Measurements from ENCODE around the gene IGF2R.

The IGF2R gene

DNA sequence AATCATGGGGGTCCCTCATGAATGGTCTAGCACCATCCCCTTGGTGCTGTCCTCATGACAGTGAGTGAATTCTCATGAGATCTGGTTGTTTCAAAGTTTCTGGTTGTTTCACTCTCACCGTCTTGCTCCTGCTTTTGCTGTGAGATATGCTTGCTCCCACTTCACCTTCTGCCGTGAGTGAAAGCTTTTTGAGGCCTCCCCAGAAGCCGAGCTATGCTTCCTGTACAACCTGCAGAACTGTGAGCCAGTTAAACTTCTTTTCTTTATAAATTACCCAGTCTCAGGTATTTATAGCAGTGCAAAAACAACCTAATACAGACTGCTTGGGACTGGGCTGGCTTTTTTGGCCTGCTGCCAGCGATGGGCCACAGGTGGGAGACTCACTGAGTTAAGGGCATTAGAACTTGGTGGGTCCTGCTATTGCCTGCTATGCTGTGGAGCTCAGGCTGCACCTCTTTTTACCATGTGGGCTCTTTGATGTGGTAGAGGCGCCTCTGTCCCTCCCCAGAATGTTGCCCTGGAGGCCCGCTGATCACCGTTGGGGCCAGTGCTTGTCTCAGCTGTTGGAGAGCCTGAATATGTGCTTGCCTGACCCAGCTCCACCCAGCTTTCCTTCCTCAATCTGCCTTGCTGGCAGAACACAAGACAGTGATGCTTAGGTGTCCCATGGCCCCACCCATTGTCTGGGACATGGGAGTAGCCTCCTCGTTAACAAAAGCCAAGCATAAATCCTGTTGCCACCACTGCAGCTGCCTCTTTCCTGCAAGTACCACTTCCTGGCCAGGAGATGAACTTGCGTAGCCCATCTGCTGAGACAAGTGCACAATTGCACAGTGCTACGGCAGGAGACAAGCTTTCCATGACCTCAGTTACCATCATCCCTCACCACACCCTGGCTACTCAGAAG, 47.1 kb downstream of the IGF2R start:
- no peak overlapping the region for H3K4me2 ChIP-seq
- H3K4me3 ChIP-seq, result no peak overlapping the region
- no peak overlapping the region for H3K27ac ChIP-seq
- no peak overlapping the region for H3K9ac ChIP-seq
- peaks cover 20% of the 10 kb centered on the region for H3K9me3 ChIP-seq
- peaks cover 18% of the 10 kb centered on the region; the same call in 1 of the 2 replicates for H3K4me1 ChIP-seq
- peaks cover 31% of the 10 kb centered on the region for H4K20me1 ChIP-seq
- no peaks in the 10 kb centered on the region for H3K27me3 ChIP-seq
- H3K36me3 ChIP-seq, result peaks cover 62% of the 10 kb centered on the region
- no peak for TF ChIP-seq Cebpa-rat (IDR thresholded peaks at IDR 0.05)

GRCh38 chr6:160022101-160022500, 53.2 kb downstream of the IGF2R start:
- peaks cover 56% of the 10 kb centered on the region for H3K36me3 ChIP-seq
- no peak overlapping the region for H3K4me3 ChIP-seq
- H3K9me3 ChIP-seq, result no peaks in the 10 kb centered on the region
- TF ChIP-seq Cebpa-rat (IDR thresholded peaks at IDR 0.05), result no peak
- peaks cover under 1% of the 10 kb centered on the region; the same call in 1 of the 2 replicates for H3K4me1 ChIP-seq
- H4K20me1 ChIP-seq, result peaks cover 8% of the 10 kb centered on the region; the same call in 1 of the 2 replicates
- no peaks in the 10 kb centered on the region for H3K27me3 ChIP-seq
- no peak overlapping the region for H3K9ac ChIP-seq
- H3K27ac ChIP-seq, result no peak overlapping the region
- H3K4me2 ChIP-seq, result no peak overlapping the region

DNA sequence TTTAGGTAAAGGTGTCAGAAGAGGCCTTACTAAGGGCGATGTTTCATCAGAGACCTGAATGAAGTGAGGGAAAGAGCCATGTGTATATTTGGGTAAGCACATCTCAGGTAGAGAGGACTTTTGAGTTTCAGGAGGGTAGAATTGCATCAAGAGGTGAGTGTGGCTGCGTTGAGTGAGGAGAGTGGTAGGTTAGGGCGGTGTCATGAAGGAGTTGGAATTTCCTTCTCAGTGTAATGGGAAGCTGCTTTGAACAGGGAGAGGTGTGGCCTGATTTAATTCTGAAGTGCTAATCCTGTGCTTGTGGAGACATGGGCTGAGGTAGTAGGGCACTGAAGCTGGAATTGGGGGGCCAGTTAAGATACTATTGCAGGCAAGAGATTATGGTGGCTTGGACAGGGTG, 53.9 kb downstream of the IGF2R start:
- Histone ChIP-seq H3K9ac (no peak overlapping the region), H3K9me3 (no peaks in the 10 kb centered on the region), H3K27ac (no peak overlapping the region), H4K20me1 (peaks cover 8% of the 10 kb centered on the region; the same call in 1 of the 2 replicates), H3K4me2 (no peak overlapping the region), H3K4me1 (peaks cover 8% of the 10 kb centered on the region), H3K27me3 (no peaks in the 10 kb centered on the region), H3K4me3 (no peak overlapping the region), H3K36me3 (peaks cover 57% of the 10 kb centered on the region)
- TF ChIP-seq Cebpa-rat (IDR thresholded peaks at IDR 0.05), result no peak

GRCh38 chr6:160024152-160024551, 55.3 kb downstream of the IGF2R start:
- no peak overlapping the region for H3K4me2 ChIP-seq
- H3K9ac ChIP-seq, result no peak overlapping the region
- H3K4me3 ChIP-seq, result no peak overlapping the region
- H3K27me3 ChIP-seq, result no peaks in the 10 kb centered on the region
- 0 out of 2 replicates have a peak, but pooled peaks have one; percentile 15 for TF ChIP-seq Cebpa-rat (IDR thresholded peaks at IDR 0.05)
- peaks cover 62% of the 10 kb centered on the region for H3K36me3 ChIP-seq
- no peak overlapping the region for H3K27ac ChIP-seq
- H3K9me3 ChIP-seq, result no peaks in the 10 kb centered on the region
- peaks cover 21% of the 10 kb centered on the region for H3K4me1 ChIP-seq
- H4K20me1 ChIP-seq, result peaks cover 8% of the 10 kb centered on the region; the same call in 1 of the 2 replicates

- no peak overlapping the region for H3K4me2 ChIP-seq
- H3K36me3 ChIP-seq, result peaks cover 89% of the 10 kb centered on the region
- no peak overlapping the region for H3K4me3 ChIP-seq
- H3K4me1 ChIP-seq, result peaks cover 40% of the 10 kb centered on the region
- no peaks in the 10 kb centered on the region for H3K27me3 ChIP-seq
- H3K9me3 ChIP-seq, result no peaks in the 10 kb centered on the region
- TF ChIP-seq Cebpa-rat (IDR thresholded peaks at IDR 0.05), result no peak
- H4K20me1 ChIP-seq, result peaks cover 24% of the 10 kb centered on the region; the same call in 1 of the 2 replicates
- no peak overlapping the region for H3K9ac ChIP-seq
- no peak overlapping the region; the same call in 1 of the 2 replicates for H3K27ac ChIP-seq
Measured at GRCh38 chr6:160027076-160027475, 58.2 kb downstream of the IGF2R start.

DNA sequence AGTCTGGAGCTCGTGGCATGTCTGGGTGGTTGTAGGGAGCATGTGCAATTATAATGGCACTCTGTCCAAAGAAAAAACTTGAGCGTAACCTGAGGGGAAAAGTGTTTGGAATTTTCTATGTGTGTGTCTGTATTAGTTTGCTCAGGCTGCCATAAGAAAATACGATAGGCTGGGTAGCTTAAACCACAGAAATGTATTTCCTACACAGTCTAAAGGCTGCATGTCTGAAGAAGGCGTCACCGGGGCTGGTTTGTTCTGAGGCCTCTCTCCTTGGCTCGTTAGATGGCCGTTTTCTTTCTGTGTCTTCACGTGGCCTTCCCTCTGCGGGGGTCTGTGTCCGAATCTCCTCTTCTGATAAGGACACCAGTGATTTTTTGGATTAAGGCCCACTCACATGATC, 59.0 kb downstream of the IGF2R start:
- Histone ChIP-seq H3K27ac (peak overlapping the region; percentile 45; the same call in 1 of the 2 replicates), H3K27me3 (no peaks in the 10 kb centered on the region), H3K4me2 (peak overlapping the region; percentile 47; the same call in 1 of the 2 replicates), H3K9ac (no peak overlapping the region), H3K9me3 (no peaks in the 10 kb centered on the region), H3K36me3 (peaks cover 91% of the 10 kb centered on the region), H3K4me1 (peaks cover 40% of the 10 kb centered on the region), H3K4me3 (no peak overlapping the region), H4K20me1 (peaks cover 21% of the 10 kb centered on the region; the same call in 1 of the 2 replicates)
- no peak for TF ChIP-seq Cebpa-rat (IDR thresholded peaks at IDR 0.05)

DNA sequence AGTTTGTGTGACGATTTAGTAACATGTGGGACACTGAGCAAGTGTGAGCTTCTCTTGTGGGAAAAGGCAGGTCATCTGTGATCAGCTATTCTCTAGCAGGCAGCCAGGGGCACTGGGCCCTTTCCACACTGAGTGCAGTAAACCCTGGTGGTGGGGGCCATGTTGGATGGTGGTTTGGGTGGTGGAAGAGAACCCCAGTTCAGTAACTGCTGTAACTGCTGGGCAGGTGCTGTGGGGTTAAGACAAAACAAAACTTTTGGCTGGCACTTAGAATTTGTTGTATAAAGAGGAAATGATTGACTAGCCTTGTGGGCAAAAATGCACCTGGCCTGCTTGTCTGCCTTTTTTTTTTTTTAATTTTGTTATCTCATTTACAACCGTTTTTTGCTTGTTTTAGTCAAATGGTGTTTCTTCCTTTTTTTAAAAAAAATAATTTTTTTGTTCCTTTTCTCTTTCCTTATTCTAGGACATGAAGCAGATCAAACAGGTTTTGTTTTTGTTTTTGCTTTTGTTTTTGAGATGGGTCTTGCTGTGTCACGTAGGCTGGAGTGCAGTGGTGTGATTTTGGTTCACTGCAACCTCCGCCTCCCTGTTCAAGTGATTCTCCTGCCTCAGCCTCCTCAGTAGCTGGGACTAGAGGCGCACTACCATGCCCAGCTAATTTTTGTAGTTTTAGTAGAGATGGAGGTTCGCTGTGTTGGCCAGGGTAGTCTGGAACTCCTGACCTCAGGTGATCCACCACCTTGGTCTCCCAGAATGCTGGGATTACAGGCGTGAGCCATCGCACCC, 59.8 kb downstream of the IGF2R start:
- H3K36me3 ChIP-seq, result peaks cover 91% of the 10 kb centered on the region
- no peak overlapping the region for H3K4me3 ChIP-seq
- peak overlapping the region; percentile 45; the same call in 1 of the 2 replicates for H3K27ac ChIP-seq
- no peaks in the 10 kb centered on the region for H3K9me3 ChIP-seq
- H3K4me2 ChIP-seq, result peak overlapping the region; percentile 47
- no peak for TF ChIP-seq Cebpa-rat (IDR thresholded peaks at IDR 0.05)
- H3K27me3 ChIP-seq, result no peaks in the 10 kb centered on the region
- peaks cover 40% of the 10 kb centered on the region for H3K4me1 ChIP-seq
- H4K20me1 ChIP-seq, result peaks cover 16% of the 10 kb centered on the region; the same call in 1 of the 2 replicates
- no peak overlapping the region for H3K9ac ChIP-seq

DNA sequence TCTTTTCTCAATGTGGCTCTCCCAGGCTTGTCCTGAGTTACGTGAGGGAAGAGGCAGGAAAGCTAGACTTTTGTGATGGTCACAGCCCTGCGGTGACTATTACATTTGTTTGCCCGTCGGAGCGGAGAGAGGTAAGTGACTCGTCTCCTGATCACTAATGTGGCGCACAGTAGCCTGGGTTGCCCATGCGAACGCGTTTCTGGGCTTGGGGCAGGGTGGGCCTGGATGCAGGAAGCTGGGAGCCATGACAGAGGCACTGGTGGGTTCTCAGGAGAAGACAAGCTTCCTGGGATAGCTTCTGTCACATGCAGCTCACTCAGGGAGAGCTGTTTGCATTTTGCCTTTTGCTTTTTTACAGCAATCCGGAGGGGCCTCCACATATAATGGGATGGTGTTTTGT, 60.6 kb downstream of the IGF2R start:
- no peaks in the 10 kb centered on the region for H3K27me3 ChIP-seq
- H3K4me1 ChIP-seq, result peaks cover 40% of the 10 kb centered on the region
- no peaks in the 10 kb centered on the region for H3K9me3 ChIP-seq
- no peak for TF ChIP-seq Cebpa-rat (IDR thresholded peaks at IDR 0.05)
- H4K20me1 ChIP-seq, result peaks cover 16% of the 10 kb centered on the region; the same call in 1 of the 2 replicates
- peak overlapping the region; percentile 47 for H3K4me2 ChIP-seq
- peaks cover 91% of the 10 kb centered on the region for H3K36me3 ChIP-seq
- peak overlapping the region; percentile 69; the same call in 1 of the 2 replicates for H3K27ac ChIP-seq
- H3K4me3 ChIP-seq, result no peak overlapping the region
- H3K9ac ChIP-seq, result 0 out of 2 replicates have a peak overlapping the region, but pooled peaks have one; percentile 27

DNA sequence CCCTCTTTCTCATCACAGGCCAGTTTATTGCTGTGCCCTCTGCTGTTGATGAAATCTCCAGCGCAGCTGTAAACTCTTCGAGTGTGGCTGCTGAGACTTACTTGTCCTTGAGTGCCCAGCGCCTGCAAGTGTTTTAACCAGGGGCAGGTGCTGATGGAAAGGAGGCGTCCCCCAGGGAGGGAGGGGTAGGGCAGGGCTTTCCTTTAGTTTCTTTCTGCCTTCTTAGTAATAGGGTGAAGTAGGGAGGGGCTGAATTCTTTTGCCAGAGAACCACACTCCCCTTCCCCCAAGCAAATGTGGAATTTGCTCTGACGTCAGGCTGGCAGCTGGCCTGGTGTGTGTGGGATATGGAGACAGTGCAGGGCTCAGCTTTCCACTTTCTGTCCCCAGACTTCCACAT, 61.2 kb downstream of the IGF2R start:
- peak overlapping the region; percentile 47 for H3K4me2 ChIP-seq
- H3K27ac ChIP-seq, result peak overlapping the region; percentile 69; the same call in 1 of the 2 replicates
- H3K9me3 ChIP-seq, result no peaks in the 10 kb centered on the region
- H3K9ac ChIP-seq, result peak overlapping the region; percentile 27; the same call in 1 of the 2 replicates
- no peak overlapping the region for H3K4me3 ChIP-seq
- TF ChIP-seq Cebpa-rat (IDR thresholded peaks at IDR 0.05), result no peak
- H3K27me3 ChIP-seq, result no peaks in the 10 kb centered on the region
- H3K36me3 ChIP-seq, result peaks cover 91% of the 10 kb centered on the region
- peaks cover 40% of the 10 kb centered on the region for H3K4me1 ChIP-seq
- H4K20me1 ChIP-seq, result peaks cover 16% of the 10 kb centered on the region; the same call in 1 of the 2 replicates

Measured in BLaER1 (cell line).